HG03342 (cell line): ENCODE results near the gene ELMOD3.

ENCODE experiments used
- ATAC-seq: cut with Tn5 transposase; IDR thresholded peaks from one replicate; pipeline ENCODE4 v1.9.1; 2021; ENCODE audit warnings: mild to moderate bottlenecking, moderate library complexity; ENCODE audit not compliant: unreplicated experiment

Gene ELMOD3

DNA sequence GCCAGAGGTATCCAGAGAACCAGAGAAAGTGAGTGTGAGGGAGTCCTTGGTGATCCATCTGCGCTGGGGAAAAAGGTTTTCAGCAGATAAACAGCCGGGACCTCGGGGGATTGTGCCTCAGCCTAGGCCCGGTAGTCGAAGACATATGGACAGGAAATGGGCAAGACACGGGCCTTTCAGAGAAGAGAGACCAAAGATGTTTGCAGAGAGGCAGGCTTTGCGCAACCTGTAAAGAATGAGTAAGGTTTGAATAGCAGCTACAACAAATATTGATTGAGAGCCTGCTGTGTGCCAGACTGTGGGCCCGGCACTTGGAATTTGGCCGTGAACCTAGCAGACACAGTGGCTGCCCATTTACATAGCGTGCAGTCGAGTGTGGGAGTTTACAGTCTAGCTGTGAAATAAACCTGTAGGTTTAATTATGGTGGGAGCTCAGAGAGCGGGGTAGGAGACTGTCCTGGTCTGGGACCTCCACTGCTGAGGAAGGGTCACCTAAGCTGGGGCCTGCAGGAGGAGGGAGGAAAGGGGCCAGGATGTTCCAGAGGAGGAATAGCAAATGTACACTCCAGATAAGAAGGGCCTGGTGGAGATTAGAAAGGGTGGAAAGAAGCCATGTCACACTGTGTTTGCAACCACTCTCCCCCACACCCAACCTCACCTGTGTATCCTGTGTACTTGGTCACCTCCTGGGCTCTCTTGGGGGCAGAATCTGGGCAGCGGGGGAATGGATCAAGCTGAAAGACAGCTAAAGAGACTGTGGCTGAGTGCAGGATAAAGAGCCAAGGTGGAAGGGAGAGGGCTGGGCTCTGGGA is 66.9 kb downstream of the ELMOD3 start:
- ATAC-seq, result no peak

DNA sequence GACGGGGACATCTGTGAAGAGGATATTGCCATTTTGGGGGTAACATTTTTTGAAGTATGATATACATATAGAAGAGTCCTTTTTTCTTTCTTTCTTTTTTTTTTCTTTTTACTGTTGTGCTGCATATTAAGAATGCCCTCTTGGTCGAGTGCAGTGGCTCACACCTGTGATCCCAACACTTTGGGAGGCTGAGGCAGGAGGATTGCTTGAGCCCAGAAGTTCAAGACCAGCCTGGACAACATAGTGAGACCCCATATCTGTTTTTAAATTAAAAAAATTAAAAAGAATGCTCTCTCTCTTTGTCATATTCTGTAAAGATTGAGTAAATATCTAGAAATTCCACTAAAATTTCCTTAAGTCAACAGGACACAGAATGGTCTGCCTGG is 67.5 kb downstream of the ELMOD3 start:
- ATAC-seq, result no peak

DNA sequence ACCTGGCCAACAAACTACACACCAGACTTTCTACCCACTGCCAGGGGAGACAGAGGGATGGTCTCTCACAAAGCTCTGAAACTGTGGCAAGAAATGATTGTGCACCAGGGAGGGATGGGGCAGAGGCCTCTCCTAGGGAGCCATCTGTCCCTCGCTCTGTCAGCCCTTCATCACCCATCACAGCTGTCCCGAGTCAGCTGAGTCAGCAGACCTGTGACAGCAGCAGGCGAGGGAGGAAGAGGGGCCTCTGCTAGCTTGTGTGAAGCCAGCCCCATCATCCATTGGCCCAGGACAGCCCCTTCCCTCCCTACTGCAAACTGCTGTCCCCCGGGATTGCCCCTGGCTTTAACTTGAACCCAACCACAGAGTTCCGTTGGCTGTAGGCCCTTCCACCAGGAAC is 69.0 kb downstream of the ELMOD3 start:
- ATAC-seq, result no peak

DNA sequence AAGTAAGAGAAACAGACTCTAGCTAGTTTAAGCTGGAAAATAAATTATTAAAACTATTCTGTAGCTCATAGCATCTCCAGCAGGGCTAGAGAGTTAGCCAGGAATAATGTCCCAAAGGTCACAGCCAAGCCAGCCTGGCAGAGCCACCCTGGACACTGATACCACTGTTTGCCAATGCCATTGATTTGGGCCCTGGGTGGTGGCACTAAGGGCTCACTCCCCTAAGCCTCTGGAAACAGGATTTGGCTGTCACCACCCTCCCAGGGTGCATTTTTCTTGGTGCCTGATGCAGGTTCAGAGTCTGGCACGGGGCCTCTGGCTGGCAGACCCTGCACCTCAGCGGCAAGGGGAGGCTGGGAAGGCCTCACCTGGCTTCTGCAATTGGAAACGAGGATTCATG is 71.0 kb downstream of the ELMOD3 start:
- no peak for ATAC-seq

DNA sequence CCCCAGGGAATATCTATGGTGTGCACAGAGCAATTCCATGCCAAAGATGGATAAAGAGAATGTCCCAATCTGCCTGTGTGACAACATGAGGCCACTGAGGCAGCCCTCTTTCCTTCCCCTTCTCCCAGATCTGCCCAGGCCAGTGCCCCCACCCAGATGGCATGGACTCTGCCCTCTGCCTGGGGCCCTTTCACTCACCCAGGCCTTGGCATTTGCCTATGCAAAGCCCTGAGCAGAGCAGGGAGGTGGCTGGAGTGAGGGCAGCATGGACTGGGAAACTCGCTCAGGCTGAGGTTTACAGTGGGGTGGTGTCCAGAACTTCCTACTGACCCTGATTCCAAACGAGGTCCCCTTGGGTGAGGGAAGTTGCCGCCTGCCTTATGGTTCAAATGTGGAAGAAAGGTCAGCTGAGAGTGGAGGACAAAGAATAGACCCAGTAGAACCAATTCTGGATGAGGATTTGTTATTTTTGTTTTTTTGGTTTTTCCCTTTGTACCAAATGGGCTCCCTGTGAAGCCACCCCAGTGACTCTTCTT is 72.8 kb downstream of the ELMOD3 start:
- no peak for ATAC-seq

DNA sequence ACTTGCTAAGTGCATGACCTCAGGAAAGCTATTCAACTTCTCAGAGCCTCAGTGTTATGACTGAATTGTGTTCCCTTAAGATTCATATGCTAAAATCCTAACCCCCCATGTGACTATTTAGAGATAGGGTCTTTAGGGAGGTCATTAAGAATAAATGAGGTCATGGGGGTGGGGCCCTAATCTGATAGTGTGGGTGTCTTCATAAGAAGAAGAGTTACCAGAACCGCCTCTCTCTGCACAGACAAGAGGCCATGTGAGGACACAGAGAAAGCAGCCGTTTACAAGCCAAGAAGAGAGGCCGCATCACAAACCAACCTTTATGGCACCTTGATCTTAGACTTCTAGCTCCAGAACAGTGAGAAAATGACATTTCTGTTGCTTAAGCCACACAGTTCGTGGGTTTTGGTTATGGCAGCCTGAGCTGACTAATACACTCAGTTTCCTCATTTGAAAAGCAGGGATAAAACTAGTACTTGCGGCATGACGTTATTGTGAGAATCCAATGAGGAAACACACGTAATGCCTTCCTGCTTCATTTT is 73.8 kb downstream of the ELMOD3 start:
- no peak for ATAC-seq

DNA sequence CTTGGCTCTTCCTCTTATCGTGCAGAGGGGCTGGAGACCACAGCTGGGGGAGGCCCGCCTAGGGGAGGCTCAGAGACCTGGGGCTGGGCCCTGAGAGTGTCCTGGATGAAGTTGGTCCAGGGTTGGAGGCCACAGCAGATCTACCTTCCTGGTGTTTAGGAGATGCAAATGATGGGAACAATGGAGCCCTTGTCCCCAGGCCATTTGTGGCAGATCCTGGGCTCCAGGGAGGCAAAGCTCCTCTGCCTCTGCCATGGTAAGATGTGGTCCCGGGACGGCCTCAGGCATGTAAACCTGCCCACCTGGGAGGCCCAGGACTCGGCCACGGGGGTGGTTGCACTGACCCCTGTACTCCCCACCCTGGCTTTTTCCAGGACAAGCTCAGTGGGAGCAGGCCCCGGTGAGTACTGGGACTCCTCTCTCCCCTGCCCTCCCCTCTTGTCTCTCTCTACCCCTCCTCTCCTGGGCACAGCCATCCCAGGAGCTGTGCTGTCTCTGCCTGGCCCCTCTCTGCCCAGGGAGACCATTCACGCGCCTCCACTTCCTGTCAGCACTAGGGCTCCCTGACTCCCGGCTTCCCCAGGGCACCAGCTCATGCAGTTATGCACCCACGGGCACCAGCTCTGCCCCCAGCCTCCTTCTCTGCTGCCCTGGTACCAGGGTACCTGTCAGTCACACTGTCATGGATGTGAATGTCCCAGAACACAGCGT is 74.8 kb downstream of the ELMOD3 start:
- ATAC-seq, result no peak

DNA sequence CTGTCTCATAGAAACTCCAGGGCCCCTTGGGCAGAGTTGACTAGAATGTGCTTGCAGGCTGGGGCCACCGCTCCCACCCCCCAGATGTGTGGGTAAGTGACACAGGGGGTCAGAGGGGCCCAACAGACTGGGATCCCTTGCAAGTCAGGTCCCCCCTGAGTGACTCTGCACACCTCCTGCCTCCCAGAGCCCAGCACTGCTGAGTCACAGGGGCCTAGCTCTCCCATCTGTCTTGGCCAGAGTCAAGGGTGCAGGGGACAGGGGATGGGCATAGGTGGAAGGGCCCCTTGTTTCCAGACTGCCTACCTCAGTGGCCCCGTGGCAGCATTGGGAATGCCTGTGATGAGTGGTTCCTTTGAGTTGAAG is 75.3 kb downstream of the ELMOD3 start:
- ATAC-seq, result no peak

DNA sequence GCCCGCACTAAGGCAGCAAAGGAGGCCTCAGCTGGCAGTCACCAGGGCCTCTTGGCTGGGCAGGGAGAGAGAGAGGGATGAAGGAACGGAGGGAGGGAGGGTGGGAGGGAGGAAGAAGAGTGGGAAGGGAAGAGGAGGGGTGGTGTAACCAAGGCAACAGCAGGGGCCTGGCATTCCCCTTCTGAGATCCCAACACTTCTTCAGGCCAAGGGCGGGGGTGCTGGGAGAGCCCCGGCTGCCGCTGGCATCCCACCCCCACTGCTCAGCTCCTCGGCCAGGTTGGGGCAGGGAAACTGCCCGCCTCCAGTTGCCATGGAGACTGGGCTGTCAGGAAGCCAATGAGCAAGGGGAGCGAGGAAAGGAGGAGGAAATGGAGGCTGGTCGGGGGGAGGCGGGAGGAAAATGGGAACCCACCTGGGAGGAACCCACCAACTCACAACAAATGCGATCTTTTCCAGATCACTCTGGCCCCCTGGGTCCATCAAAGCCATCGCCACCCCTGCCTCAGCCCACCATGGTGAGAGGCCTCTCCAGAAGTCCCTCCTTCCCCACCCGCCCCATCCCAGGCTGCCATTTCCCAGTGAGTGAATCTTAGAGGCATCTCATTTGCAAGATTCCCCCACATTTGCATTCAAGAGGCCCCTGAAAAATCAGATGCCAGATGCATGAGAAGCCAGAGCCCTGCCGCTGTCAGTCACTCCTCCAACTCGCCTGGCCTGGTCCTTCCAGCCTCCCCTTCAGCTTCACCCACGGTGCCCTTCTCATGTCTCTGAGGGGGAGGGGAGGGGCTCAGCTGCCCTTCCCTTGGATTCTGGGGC is 76.4 kb downstream of the ELMOD3 start:
- ATAC-seq, result no peak

DNA sequence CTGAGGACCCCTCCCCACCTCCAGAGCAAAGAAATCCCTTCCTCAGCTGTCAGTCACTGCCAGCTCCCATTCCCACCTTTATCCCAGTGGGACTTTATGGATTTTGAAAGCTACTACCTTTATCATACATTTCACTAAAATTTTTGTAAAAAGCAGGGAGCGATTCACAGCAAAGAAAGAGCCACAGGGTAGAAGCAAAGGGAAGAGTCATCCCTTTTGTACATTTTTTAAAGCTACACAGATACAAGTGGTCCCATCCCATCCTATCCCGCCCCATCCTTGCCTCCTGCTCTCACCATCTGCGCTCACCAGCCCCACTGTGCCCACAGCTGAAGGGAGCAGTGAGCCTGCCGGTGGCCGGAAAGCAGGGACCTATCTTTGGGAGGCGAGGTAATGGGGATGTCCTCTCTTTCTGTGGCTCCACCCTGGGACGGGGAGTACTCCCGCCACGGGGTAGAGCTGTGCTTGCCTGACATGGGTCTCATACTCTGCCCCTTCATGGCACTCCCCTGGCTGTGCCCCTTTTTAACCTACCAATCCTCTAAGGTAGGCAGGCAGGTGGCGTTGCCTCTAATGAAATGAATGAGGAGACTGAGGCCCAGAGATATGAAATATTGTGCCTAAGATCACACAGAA is 77.1 kb downstream of the ELMOD3 start:
- no peak for ATAC-seq

DNA sequence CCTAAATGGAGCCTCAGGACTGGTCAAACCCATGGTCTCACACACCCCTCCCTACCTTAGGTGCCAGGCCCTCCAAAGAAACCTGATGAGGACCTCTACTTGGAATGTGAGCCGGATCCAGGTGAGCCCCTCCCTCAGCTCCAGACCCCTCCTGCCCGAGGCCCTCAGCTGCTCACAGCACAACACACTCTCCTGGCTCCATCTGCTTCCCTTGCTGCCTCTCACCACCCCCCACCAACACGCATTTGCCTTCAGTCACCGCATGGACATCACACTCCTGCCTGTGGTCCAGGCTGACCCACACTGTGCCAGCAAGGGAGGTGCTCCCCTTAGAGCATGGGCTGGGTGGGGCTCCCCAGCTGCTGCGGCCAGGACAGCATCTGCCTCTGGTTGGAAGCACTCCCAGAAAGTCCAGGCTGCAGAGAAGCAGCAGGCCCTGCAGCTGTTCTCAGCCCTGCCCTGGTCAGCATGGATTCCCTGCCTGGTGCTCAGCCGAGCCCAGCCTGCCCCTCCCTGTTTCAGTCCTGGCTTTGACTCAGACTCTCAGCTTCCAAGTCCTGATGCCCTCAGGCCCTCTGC is 79.0 kb downstream of the ELMOD3 start:
- ATAC-seq, result no peak

DNA sequence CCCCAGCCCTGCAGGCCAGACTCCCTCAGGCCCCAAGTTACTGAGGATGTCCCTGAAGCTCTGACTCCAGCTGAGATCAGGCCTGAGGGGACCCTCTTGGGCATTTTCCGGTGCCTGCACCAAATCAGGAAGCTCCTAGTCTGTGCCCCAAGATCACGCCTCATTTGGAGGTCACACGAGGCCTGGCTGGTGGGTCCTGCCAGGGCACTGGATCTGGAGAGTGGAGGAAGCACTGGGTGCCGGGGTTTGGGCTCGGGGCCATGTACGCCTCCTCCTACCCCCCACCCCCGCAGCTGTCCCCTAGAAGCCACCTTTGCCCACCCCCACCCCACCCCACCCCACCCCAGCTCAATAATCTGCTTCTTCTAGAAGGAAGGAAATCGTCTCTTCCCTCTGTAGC is 80.1 kb downstream of the ELMOD3 start:
- no peak for ATAC-seq

DNA sequence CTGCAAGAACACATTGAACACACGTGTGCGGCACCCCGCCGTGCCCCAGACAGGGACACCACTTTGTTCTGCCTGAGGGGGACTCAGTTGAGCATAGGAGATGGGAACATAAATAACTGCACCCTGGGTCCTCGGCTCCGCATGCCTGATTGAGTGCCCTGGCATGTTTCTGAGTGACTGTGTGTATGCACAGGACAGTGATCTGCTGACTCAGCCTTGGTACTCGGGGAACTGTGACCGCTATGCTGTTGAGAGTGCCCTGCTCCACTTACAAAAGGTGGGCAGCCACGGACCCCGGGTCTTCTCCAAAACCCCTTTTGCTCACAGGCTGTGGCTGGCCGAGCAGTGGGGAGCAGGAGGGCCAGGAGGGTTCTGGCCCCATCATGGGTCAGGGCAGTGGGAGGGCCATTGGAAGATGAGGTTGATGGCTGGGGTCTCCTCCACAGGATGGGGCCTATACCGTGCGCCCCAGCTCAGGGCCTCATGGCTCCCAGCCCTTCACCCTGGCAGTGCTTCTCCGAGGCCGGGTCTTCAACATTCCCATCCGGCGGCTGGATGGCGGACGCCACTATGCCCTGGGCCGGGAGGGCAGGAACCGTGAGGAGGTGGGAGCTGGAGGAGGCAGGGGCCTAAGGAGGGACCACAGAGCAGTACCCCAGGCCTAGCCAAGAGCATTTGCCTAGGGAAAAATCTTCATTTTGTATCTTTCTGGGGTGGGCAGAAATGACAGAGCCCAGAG is 80.8 kb downstream of the ELMOD3 start:
- no peak for ATAC-seq

DNA sequence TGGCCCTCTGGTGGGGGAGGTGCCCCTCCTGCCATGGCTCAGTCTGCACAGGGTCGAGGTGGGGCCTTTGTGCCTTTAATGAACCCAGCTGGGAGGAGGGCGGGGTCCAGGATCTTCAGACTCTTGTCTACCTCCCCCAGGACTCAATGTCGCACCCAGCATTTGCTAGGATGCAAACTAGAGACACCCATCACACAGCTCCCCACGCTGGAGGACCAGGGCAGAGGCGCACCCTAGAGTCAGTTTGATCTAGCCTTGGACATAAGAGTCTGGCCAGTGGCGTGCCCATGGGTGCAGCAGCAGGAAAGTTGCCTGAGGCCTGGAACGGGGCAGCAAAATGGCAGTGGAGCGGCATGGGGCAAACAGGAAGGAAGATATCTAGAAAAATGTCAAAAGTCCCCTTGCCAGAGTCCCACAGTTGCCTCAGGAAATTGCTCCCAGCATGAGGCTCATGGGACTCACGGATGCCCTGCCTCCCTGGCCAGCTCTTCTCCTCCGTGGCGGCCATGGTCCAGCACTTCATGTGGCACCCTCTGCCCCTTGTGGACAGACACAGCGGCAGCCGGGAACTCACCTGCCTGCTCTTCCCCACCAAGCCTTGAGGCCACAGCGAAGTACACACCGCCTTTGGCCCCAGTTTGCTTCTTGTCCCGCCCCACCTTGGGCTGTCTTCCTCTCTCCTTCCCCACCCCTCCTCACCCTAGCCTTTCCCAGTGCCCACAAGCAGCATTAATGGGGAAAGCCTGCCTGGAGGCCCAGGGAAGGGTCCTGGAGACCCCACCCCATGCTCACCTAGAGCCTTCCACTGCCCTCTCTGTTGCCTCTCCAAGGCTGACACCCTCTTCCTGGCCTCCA is 81.6 kb downstream of the ELMOD3 start:
- no peak for ATAC-seq

DNA sequence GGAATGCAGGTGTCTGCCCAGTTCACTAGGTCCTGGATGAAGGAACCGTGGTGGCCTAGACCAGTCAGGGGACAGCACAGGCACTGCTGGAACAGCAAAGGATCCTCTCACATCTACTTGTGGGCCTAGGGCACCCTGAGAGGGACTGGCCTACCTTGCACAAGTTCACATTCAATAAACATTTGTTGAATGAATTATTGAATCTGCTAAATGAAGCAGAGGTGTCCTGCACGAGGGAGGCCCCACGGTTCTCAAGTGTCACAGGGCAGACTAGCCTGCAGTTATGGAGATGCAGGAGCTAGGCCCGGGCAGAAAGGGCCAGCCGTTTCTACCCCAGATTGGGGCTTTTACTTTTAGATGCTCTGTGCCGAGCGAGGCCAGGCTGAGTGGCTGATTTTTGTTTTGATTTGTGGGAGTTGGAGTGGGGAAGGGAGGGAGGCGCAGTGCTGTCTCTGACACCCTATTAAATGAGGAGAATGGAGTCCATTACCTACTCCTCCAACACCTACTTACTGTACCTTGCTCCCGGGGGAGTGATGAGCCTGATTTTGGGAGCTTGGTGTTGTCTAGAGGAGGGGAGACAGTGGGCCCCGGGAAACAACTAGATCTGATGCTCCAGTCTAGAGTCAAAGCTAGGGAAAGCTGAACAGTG is 82.4 kb downstream of the ELMOD3 start:
- ATAC-seq, result no peak

DNA sequence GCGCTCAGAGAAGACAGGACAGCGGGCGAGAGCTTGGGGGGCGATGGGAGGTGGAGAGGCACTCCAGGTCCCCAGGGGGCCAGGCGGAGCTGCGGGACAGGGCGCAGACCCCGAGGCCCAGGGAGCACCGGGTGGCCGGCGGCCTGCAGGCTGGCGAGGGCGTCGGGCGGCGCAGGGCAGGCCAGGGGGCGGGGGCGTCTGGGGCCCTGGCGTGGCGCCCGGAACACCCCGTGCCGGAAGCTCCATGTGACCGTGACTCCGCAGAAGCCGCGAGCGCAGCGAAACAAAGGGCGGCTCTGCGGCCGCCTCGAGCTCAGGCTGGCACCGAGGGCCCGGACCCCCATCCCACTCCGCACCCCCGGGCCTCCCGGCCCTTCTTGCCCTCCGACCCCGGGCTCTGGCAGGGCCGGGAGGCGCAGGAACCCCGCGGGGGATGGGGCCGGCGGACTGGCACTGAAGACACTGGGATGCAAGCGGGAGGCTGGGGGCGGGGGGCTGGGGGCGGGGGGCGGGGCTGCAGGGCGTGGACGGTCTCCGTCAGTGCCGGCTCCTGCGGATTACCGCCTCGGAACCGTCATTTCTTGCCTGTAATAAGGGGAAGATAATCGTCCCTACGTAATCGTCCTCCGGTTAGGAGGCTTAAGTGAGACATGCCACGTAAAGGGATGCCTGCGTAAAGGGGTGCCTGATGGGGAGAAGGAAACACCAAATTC is 83.1 kb downstream of the ELMOD3 start:
- peak; percentile 79 for ATAC-seq

DNA sequence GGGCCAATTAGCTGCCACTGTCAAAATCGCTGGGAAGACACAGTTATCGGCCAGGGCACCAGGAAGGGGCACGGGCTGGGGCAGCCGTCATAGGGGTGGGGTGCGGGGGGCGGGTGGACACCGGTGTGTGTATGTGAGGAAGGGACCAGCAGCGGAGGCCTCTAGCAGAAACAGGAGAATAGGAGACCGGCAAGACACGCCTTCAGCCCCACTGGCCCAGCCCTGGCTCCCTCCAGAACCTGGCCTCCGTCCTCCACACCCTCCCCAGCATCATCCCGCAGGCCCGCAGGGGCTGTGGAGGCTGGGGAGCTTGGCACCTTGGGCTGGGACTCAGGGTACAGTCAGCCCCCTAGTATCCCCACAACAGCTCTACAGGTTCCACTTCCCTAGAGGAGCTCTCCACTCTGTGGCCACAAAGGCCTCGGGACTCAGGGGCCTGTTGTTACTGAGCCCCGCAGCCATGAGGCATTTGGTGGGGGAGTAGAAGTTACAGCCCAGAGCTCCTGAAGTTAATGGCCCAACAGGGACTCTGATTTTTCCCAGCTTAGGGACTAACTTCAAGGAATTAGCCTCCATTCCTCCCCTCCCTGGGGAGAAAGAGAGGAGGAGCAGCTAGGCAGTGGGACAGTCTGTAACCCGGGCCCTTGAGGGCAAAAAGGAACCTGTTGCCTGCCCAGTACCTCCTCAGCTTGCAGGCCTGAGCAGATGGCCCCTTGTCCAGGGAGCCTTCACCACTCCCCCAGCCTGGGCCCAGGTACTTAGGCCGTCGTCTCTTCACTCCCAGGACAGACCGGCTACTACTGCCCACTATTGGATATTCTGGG is 83.8 kb downstream of the ELMOD3 start:
- ATAC-seq, result no peak
